ENCODE data around the gene PKDCC.
"Not testable (repeated sequence)": the region's sequence is repeated elsewhere in the genome, so short reads cannot be mapped to it uniquely, and the experiment has no call there.

The PKDCC gene

DNA sequence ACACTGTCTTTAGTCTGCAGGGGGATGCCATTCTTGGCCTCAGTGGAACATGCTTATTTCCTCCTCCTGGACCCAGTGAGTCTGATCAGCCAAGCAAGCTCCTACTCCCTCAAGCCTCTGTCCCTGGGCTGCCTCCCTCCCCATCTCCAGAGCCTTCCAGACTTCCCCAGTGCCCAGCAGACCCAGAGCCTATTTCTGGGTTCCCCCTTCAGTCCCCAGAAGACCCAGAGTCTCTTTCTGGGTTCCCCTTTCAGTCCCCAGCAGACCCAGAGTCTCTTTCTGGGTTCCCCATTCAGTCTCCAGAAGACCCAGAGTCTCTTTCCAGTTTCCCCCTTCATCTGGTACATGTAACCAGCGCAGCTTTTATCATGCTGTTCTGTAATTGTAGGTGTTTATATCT, 17.0 kb upstream of the PKDCC start:
- no peak for DNase-seq

DNA sequence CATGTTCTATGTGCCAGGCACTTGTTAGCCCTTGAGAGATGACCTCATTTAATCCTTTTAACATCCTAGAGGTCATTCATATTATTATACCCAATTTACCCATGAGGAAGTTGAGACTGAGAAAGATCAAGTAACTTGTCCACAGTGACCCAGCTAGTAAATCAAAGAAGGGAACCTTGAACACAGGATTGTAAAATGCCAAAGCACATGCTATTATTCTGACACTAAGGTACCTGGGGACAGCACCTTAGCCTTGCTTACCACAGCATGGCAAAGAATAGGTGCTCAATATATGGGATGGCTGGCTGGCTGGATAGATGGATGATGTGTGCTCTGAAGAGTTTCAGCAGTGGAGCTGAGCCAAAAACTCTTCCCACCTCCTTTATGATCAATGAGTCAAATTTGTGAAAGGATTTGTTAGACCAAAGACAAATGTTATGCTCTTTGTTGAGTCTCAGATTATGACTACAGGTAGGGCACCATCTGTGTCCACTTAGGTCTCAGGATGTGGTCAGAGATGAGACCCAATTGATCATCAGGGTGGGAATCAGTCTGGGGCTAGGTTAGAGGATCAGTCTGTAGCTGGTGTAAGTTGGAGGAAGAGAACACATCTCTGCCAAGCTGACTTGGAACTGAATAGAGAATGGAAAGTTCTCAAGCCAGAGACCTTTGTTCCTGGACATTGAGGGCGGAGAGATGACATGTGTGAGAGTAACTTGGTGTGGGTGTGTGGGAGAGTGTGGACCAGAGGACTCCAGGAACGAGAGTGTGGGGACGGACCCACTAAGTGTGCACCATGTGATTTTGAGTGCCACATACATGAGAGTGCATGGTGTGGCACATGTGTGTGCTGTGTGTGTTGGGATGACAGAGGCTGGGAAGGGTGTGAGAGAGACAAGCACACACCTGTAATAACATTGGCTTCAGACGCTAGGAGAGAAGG, 16.3 kb upstream of the PKDCC start:
- peak; percentile 53 for DNase-seq

DNA sequence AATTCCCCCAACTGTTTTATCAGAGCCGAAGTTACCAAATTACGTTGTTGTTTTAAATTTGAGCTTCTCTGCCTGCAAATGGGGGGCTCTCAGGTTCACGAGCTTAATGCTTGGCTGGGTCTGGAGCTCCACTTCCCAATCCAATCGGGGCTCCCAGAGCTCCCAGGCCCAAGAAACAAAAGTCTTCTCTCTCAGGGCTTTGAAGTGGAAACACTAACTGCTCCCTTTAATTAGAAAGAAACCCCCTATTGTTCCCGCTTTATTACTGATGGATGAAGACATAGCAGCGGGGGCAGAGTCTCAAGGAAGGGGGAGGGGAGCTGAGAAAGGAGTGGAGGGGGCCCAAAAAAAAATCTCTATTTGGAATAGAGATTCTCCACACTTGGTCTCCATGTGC, 15.6 kb upstream of the PKDCC start:
- DNase-seq, result no peak

DNA sequence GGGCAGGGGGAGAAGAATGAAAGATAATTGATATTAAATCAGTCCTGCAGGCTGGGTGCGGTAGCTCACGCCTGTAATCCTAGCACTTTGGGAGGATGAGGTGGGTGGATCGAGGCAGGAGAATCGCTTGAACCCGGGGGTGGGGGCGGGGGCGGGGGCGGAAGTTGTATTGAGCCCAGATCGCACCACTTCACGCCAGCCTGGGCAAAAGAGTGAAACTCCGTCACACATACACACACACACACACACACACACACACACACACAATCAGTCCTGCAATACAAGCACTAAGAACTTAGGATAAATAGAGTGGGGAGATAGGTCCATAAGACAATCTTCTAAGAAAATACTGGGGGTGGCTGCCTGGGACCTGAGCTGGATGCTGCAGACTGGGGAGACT, 15.1 kb upstream of the PKDCC start:
- DNase-seq, result no peak

DNA sequence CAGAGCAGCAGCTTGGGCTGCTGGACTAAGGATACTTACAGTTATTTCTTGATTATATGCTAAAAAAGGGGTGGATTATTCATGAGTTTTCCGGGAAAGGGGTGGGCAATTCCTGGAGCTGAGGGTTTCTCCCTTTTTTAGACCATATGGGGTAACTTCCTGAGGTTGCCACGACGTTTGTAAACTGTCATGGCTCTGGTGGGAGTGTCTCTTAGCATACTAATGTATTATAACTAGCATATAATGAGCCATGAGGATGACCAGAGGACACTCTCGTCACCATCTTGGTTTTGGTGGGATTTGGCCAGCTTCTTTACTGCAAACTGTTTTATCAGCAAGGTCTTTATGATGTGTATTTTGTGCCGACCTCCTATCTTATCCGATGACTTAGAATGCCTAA, 13.7 kb upstream of the PKDCC start:
- not testable (repeated sequence) for DNase-seq

DNA sequence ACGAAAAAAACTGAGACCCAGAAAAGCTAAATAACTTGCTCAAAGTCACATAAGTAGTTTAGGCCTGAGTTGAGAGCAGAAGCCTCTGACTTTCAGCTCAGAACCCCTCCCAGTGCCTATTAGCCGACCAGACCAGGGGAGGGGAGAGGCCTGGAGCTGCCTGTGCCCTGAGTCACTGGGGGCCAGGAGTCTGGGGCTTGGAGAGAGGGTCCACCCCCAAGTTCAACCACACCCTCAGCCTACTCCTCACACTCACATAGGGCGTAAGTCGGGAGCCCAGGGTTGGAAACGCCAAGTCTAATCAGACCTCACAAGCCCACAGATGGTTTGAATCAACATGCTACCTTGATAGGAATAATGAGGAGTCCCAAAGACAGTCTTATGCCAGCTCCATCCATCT, 12.6 kb upstream of the PKDCC start:
- DNase-seq, result peak; percentile 79

DNA sequence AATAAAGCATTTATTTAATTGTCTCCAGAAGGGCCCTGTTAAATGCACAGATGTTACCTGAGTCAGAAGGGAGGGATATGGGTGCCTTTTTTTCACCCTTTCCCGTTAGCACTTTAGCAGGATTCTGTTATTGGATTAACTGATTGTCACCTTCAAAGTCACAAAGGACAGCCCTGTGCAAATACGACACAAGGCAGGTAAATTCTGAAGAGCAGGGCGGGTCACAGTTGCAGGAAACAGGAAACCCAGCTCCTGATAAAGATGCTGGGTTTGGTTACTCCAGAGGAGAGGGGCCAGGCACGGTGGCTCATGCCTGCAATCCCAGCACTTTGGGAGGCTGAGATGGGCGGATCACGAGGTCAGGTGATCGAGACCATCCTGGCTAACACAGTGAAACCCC, 11.4 kb upstream of the PKDCC start:
- no peak for DNase-seq

DNA sequence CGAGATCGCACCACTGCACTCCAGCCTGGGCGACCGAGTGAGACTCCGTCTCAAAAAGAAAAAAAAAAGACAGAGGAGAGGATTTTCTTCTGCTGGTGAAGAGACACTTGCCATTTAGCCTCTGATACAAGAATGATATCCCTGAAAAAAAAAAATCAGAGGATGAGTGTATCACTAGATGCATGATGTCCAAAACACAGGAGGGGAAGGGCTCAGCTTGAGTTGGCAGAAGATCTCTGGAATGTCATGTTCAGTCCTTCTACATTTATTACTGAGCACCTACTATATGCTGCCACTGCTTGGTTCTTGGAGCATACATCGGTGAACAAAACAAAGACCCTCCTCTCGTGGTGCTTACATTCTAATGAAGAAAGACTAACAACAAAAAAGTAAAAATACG, 10.9 kb upstream of the PKDCC start:
- no peak for DNase-seq

DNA sequence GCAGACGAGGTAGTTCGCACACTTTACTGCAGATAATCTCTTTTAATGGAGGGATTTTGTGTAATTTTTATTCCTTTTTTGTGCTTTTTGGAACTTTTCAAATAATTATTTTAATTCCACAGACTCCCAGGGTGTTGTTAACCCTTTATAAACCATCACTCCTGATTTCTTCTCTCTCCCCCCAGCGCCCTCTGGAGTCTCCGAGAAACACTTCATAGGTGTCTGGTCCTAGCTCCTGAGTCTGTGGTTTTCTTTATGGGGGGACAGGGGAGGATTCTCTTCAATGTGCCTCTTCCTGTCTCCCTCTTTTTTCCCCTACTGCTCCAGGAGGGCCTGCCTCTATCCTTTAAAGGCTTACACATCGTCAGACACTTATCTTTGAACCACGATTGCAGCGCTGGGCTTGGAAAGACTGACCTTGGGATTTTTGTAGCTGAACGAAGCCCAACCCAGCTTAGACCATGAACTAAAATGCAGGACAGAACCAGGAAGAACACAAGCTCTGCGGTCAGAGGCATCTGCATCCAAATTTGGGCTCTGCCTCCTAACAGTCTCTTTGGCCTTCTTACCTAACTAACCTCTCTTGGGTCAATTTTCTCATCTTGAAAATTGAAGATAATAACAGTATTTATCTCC, 7.1 kb upstream of the PKDCC start:
- no peak for DNase-seq

DNA sequence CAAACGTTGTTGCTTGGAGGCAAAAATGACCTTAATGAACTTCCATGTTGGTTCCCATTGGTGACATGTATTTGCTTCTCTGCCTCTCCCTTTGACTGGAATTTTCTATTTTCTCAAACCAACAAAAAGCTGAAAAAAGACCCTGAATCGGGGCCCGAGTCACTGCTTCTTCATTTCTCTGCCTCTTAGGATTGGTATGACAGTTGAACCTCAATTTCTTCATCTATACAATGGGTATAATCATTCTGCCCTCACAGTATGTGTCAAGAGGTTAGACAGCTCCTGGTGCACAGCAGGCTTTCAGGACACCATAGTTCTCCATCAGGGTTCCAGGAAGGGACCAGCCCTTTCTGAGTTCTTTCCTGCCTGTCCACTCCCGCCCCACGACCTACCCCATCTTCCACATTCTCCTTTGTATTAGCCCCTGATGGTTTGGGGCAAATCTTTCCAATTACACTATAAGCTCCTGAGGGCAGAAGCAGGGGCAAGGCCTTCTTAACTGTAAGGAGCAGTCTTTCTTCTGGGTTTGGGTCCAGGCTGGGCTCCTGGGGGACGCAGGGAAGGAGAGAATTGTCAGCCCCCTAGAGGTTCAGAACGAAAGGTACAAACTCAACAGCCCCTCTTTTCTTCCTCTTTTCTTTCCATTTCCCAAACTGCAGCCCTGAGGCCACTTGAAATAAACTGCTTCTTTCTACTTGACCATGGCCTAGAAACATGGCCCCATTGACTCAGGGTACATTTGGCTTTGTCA, 6.3 kb upstream of the PKDCC start:
- no peak for DNase-seq

DNA sequence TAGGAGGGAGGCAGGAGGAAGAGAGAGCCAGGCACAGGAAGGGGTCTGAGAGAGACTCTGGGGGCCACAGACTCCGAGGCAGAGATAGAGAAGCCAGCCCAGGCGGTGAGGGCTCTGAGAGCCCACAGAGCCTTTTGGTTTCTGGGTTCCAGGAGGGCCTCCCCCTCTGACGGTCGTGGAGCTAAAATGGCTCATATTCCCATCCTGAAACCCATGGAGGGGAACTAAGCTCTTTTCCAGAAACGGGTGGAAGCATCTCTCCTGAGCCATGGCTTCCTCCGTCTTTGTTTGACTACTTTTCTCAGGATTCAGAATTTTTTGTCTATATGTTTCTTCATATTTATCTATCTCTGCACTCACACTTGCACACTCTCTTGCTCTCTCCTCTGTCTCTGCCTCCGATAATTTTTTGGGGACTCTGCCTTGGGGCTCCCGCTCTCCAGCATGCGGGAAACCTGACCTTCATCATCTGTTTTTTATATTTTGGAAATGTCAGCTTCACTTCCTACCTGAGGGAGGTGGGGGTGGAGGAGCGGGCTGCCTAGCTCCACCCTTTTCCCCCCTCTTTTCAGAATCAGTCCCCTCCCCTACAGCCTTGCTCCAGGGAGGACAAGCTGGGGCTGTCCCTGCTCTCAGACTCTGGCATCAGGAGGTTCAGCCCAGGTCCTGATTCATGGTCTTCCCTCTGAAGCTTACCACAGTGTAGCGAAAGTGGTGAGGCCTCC, 5.0 kb upstream of the PKDCC start:
- no peak for DNase-seq

DNA sequence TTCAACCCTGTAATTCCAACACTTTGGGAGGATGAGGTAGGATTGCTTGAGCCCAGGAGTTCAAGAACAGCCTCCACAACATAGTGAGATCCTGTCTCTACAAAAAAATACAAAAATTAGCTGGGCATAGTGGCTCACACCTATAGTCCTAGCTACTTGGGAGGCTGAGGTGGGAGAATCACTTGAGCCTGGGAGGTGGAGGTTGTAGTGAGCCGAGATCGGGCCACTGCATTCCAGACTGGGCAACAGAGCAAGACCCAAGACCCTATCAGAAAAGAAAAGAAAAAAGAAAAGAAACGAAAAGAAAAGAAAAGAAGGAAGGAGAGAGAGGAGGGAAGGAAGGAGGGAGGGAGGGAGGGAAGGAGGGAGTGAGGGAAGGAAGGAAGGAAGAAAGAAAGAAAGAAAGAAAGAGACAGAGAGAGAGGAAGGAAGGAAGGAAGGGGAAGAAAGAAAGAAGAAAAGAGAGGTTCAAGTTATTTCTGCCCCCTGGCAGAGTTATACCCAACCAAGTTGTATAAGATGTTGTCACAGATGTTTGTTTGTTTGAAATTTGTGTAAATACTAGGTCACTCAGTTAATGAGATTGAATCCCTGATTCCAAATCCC, 3.9 kb upstream of the PKDCC start:
- no peak for DNase-seq

DNA sequence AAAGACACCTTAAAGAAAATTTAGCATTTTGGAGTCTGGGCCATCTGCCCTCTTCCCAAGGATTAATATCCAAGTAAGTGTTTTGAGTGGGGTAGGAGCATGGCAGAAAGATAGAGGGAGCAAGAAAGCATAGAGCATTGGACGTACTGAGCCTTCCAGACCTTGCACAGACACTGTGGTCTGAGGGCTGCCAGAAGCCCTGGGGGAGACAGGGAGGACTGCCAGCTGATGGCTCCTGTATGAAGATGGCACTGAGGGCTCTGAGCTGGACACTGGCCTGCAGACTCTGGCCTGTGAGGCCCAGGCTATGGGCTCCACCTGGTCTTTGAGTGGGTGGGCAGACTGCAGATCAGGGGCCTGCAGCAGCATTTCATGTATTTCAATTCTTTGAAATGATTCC, 2.9 kb upstream of the PKDCC start:
- DNase-seq, result no peak

DNA sequence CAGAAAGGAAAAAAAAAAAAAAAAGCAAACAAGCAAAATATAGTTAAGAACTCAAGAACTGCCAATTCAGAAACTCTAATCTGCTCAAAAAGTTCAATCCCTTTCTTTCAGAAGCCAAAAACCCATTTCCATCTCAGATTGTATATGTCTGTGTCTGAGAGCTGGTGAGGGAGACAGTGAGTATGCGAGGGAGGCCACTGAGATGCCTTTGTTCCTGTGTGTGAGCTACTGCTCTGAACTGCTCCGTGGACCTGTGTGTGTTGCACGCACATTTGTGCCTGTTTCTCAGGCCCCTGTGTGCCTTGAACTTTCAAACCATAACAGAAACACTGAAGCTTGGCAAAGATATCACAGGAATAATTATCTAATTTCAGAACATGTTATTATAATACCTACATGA, 2.5 kb upstream of the PKDCC start:
- no peak for DNase-seq

DNA sequence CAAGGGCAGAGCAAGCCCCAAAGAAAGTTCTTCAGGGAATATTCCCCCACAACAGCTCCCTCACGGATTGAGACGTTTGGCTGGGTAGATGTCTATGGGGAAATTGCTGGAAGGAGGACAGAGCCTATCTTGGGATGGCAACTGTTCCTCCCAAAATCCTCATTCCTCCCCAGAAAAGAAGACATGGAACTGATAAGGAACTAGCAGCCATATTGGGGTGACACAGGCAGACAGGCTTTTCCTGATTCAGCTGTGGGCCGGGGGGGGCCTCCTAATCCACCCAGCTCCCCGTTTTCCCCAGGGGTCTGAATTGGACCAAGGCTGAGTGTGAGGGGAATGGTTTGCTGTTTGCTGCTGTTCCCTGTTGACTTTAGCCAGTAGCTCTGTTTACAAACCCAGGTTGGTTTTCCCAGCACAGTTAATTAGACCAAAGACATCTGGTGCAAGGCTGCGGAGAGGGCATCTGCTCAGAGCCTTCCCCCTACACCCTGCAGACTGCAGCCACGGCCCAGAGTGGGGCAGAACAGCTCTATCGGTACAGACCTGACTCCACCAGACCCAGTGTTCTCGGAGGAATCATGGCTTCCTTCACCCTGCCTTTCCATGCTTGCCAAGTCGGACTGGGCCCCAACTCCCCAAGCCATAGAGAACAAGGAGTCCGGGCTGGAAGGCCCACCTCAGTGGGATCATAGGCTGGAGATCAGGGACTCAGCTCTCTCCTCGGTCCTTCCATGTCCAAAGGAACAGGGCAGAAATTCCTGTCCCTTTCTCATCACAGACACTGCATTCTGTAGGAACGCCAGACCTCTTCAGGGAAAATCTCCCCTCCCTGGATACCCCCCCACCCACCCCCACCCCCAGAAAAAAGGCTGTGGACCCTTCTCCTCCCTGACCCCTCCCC, 1.7 kb upstream of the PKDCC start:
- DNase-seq, result no peak

DNA sequence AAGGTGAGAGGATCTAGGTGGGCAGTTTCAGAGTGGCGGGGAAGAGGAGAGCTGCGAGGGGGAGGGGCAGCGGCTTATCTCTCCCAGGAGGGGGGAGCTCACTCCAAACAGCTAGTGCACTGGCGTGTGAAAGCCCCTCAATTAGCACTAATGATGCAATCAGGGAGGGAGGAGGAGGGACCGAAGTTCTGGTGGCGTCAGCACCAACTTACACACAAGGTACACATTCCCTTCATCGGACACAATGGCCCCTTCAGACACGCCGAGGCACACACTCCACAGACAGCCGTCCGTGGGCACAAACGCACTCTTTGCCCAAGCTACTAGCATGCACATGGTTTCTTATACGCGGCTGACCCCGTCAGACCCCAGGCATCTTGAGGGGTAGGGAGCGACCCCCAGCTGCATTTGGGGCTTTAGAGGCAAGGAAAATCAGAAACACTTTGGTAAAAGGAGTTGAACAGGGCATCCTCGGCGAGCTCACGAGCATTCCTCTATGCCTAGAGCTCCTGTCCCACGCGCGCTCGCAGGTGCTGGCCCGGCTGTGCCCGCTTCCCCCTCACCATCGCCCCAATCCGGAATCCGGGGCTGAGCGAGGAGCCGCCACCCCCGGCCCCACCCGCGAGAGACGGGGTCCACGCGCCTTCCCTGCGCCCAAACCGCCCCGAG, 868 bp upstream of the PKDCC start:
- peak; percentile 51 for DNase-seq

DNA sequence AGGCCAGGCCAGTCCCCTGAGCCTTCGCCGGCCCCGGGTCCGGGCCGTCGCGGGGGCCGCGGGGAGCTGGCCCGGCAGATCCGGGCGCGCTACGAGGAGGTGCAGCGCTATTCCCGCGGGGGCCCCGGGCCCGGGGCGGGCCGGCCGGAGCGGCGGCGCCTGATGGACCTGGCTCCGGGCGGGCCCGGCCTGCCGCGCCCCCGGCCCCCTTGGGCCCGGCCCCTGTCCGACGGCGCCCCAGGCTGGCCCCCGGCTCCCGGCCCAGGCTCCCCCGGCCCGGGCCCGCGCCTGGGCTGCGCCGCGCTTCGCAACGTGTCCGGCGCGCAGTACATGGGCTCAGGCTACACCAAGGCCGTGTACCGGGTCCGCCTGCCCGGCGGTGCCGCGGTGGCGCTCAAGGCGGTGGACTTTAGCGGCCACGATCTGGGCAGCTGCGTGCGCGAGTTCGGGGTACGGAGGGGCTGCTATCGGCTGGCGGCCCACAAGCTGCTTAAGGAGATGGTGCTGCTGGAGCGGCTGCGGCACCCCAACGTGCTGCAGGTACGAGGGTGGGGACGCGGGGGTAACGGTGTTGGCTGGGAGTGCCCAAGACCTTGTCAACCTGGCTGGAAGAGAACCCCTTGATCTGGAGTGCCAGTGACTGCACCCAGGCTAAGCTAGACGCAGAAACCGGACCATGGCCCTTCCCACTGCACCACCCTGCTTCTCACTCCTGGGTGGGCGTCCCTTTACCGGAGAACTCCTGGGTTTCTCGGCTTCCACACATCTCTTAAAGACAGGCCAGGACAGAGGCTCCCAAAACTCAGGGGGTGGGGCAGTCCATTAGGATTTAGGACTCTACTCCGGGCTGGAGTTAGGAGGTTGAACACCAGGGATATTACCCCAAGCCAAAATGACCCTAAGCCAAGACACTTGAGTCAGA, 739 bp downstream of the PKDCC start:
- DNase-seq, result no peak

DNA sequence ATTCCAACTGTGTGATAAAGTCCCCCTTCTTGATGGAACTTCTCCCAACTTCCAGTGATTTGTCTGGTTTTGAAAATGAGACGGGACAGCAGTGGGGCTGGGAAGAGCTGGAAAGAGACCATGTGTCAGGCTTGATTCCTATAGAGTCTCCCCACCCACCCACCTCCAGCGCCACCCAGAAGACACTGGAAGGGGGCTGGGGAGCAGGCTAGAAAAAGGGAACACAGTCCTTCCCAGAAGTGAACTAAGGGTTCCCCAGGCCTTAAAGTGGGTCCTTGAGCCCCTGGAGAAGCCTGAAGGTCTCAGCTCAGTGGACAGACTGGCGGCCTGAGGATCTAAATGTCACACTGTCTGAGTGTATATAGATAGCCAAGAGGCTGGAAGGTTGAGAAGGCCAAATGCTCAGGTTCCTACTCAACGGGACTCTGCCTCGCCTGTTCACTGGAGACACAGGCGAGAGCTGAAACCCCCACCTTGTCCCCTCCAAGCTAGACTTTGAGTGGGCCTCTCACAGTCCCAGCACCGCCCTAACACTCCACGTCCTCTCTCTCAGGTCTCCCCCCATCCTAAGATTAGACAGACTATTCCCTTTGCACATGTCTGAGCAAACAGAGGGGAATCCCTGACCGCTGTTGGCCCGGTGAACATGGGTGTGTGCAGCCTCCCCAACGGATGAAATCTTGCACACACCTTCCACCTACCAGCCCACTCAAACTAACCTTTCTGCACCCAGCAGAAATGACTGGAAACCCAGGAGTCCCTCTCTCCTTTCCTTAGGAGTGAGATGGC, 1.6 kb downstream of the PKDCC start:
- no peak for DNase-seq

Data from fibroblast of skin of abdomen (primary cell).